Measurements from ENCODE around the gene NUP85. TPM values are rescaled to one million over a fixed set of nuclear protein-coding genes. Genes with fewer than 3 reads are reported as not detected.

Gene NUP85
- polyA plus RNA-seq, 1 experiment = 31.5 TPM

GRCh38 chr17:75183999-75184884 lies 21.2 kb upstream of the NUP85 start:
- CTCF ChIA-PET = interaction anchor here (0.6 to 1.4 kb wide), 3 partner anchors 13 to 78 kb away, joined by 3 to 9 read pairs (median 3); no protein-coding TSS in a partner anchor
- POLR2A ChIA-PET = interaction anchor here (0.7 kb wide), 1 partner anchor 19 kb away, joined by 4 read pairs; no protein-coding TSS in a partner anchor
- no peaks in the 10 kb centered on the region; the same call in 1 of the 2 replicates for H3K9me3 ChIP-seq (ENCODE audit: control insufficient read depth, insufficient read depth, low read length)
- TF ChIP-seq CTCF (IDR thresholded peaks at IDR 0.05; ENCODE audit: low read depth, low read length) = no peak
- no peak for DNase-seq (ENCODE audit: low read depth, low spot score)
- H3K4me3 ChIP-seq (ENCODE audit: low read depth, low read length) = no peak overlapping the region
- H3K27me3 ChIP-seq (ENCODE audit: control insufficient read depth, insufficient read depth, low read length) = no peaks in the 10 kb centered on the region
- no peak overlapping the region for H3K27ac ChIP-seq (ENCODE audit: low read depth, low read length)

- no peak for TF ChIP-seq CTCF (IDR thresholded peaks at IDR 0.05; ENCODE audit: low read depth, low read length)
- POLR2A ChIA-PET = no interaction called here
- CTCF ChIA-PET = interaction anchor here (1.1 to 2.1 kb wide), 4 partner anchors 11 to 128 kb away, joined by 3 to 9 read pairs (median 3); no protein-coding TSS in a partner anchor
- Histone ChIP-seq H3K27ac (ENCODE audit: low read depth, low read length) (no peak overlapping the region), H3K9me3 (ENCODE audit: control insufficient read depth, insufficient read depth, low read length) (no peaks in the 10 kb centered on the region; the same call in 1 of the 2 replicates), H3K4me3 (ENCODE audit: low read depth, low read length) (no peak overlapping the region), H3K27me3 (ENCODE audit: control insufficient read depth, insufficient read depth, low read length) (no peaks in the 10 kb centered on the region)
- no peak for DNase-seq (ENCODE audit: low read depth, low spot score)
These were observed 16.9 kb upstream of the NUP85 start for GRCh38 chr17:75188614-75189013.

- CTCF ChIA-PET = interaction anchor here (0.7 to 1.9 kb wide), 2 partner anchors 10 to 61 kb away, joined by 3 to 9 read pairs; no protein-coding TSS in a partner anchor
- Histone ChIP-seq H3K9me3 (ENCODE audit: control insufficient read depth, insufficient read depth, low read length) (no peaks in the 10 kb centered on the region), H3K27ac (ENCODE audit: low read depth, low read length) (no peak overlapping the region), H3K27me3 (ENCODE audit: control insufficient read depth, insufficient read depth, low read length) (no peaks in the 10 kb centered on the region), H3K4me3 (ENCODE audit: low read depth, low read length) (no peak overlapping the region)
- DNase-seq (ENCODE audit: low read depth, low spot score) = no peak
- TF ChIP-seq CTCF (IDR thresholded peaks at IDR 0.05; ENCODE audit: low read depth, low read length) = no peak
- POLR2A ChIA-PET = no interaction called here
These were observed 13.9 kb upstream of the NUP85 start for GRCh38 chr17:75191584-75191983.

GRCh38 chr17:75194879-75195278 lies 10.6 kb upstream of the NUP85 start:
- Histone ChIP-seq H3K27me3 (ENCODE audit: control insufficient read depth, insufficient read depth, low read length) (no peaks in the 10 kb centered on the region), H3K27ac (ENCODE audit: low read depth, low read length) (no peak overlapping the region), H3K9me3 (ENCODE audit: control insufficient read depth, insufficient read depth, low read length) (no peaks in the 10 kb centered on the region), H3K4me3 (ENCODE audit: low read depth, low read length) (no peak overlapping the region)
- CTCF ChIA-PET = no interaction called here
- TF ChIP-seq CTCF (IDR thresholded peaks at IDR 0.05; ENCODE audit: low read depth, low read length) = no peak
- no peak for DNase-seq (ENCODE audit: low read depth, low spot score)
- POLR2A ChIA-PET = no interaction called here

Data from AG04450 (cell line).